ENCODE measurements around the gene MYH11.

MYH11 gene

DNA sequence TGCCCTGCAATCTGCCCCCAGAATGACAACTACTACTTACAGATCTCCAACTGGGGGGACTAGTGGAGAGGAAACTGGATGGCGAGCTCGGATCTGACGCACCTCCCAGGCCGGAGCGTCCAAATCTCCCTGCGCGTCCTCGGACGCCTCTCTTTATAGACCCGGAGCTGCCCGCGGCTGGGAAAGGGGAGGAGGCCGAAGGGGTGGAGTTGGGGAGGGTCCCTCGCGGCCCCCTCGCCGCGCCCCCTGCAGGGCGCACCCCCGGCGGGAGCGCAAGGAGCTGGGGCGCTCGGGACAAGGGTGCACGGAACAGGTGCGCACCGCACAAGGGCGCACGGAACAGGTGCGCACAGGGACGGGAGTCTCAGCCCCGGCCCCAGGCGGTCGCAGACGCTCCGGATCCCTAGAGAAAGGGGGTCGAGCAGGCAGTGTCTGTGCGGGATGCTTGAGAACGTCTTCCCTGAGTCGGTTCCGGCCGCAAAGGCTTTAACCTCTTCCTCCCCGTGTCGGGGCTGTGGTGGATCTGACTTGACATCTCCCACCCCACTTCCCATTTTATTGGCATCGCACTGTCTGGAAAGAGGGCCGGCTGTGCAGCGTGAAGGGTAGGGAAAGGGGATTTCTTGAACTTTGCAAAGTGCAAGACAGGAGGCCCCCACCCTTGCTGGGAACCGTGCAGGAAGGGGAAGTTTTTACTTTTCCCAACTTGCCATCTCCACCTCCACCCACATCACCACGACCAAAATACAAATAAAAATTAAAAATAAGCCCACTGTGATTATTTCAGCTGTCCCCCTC is at the start of gene MYH11:
Gene MYH11, minus strand, starts transcription at position 128 of the 798 bp plus-strand sequence. CDS start 18,776 bp downstream, outside the sequence.
- ATAC-seq (peak; percentile 58), DNase-seq (no peak)
- no peak within 1 kb of the TSS for H3K27ac Mint-ChIP-seq
- H3K4me1 Mint-ChIP-seq, result peaks cover 8% of the 10 kb centered on the region
- no peaks in the 10 kb centered on the region for H3K9me3 Mint-ChIP-seq
- H3K27me3 Mint-ChIP-seq, result peaks cover 48% of the 10 kb centered on the region
- peak within 1 kb of the TSS; percentile 49 to 69 for H3K4me3 Mint-ChIP-seq

DNA sequence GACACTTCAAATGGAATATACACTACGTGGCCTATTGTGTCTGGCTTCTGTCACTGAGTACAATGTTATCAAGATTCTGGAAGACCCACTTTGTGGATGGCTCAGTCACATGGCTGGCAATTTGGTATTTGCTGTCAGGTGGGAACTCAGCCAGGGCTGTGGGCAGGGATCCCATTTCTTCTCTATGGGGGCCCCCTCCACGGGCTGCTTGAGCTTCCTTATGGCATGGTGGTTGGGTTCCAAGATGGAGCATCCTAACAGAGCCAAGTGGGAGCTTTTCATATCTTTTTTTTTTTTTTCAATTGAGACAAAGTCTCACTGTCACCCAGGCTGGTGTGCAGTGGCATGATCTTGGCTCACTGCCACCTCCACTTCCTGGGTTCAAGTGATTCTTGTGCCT is 49.6 kb upstream of the MYH11 start:
- peaks cover 0 to 4% of the 10 kb centered on the region in 2 donors for H3K9me3 Mint-ChIP-seq
- no peak overlapping the region for H3K4me3 Mint-ChIP-seq
- no peak for DNase-seq
- no peaks in the 10 kb centered on the region for H3K27me3 Mint-ChIP-seq
- H3K4me1 Mint-ChIP-seq, result no peaks in the 10 kb centered on the region
- no peak overlapping the region for H3K27ac Mint-ChIP-seq
- no peak for ATAC-seq

DNA sequence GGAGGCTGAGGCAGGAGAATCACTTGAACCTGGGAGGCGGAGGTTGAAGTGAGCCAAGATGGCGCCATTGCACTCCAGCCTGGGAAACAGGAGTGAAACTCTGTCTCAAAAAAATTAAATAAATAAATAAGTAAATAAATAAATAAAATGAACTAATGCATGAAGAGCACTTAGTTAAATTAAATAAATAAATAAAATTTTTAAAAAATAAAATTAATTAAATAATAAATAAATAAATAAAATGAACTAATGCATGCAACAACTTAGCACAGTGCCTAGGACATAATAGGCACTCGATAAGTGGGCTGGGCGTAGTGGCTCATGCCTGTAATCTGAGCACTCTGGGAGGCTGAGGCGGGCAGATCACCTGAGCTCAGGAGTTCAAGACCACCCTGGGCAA is 47.1 kb upstream of the MYH11 start:
- peaks cover 0 to 4% of the 10 kb centered on the region in 2 donors for H3K9me3 Mint-ChIP-seq
- H3K27ac Mint-ChIP-seq, result no peak overlapping the region
- no peaks in the 10 kb centered on the region for H3K27me3 Mint-ChIP-seq
- ATAC-seq (no peak), DNase-seq (no peak)
- no peak overlapping the region for H3K4me3 Mint-ChIP-seq
- peaks cover 9% of the 10 kb centered on the region for H3K4me1 Mint-ChIP-seq

DNA sequence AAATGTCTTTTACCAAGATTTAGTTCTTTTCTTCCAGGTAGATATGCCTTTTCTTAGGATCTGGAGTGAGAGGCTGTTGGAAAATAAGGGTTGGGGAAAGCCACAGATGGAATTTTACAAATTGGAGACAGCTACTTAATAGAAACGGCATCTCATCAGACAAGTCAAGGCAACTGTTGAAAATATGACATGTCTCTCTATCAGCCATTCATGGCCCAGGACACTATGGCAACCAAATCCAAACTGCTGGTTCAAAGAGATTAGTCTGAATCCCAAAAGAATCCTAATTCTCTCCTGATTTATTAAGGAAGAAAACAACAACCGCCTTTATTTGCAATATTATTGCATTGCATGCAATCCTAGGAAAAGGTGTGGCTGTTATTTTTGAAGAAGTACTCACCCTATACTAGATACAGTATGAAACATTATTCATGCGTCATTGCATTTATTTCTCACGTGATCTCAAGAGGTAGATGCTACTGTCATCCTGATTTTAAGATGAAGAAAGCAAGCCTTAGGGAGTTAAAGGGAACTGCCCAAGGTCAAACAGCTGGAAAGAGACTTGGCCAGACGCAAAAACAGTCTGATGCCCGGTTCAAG is 44.2 kb upstream of the MYH11 start:
- Mint-ChIP-seq H3K4me1 (peaks cover 29% of the 10 kb centered on the region), H3K4me3 (no peak overlapping the region), H3K9me3 (no peaks in the 10 kb centered on the region), H3K27me3 (no peaks in the 10 kb centered on the region), H3K27ac (no peak overlapping the region)
- no peak for ATAC-seq
- DNase-seq, result no peak

DNA sequence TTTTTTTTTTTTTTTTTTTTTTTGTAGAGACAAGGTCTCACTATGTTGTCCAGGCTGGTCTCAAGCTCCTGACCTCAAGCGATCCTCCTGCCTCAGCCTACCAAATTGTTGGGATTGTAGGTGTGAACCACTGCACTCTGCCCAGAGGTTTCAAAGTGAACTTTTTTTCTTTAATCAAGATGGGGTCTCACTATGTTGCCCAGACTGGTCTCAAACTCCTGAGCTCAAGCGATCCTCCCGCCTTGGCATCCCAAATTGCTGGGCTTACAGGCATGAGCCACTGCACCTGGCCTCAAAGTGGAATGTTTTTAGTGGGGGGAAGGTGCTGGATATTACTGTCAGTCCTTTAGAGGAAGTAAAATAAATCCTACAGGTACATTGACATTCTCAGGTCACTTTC is 43.5 kb upstream of the MYH11 start:
- DNase-seq, result no peak
- no peaks in the 10 kb centered on the region for H3K27me3 Mint-ChIP-seq
- no peak overlapping the region for H3K27ac Mint-ChIP-seq
- H3K9me3 Mint-ChIP-seq, result no peaks in the 10 kb centered on the region
- H3K4me3 Mint-ChIP-seq, result no peak overlapping the region
- no peak for ATAC-seq
- H3K4me1 Mint-ChIP-seq, result peaks cover 29% of the 10 kb centered on the region

DNA sequence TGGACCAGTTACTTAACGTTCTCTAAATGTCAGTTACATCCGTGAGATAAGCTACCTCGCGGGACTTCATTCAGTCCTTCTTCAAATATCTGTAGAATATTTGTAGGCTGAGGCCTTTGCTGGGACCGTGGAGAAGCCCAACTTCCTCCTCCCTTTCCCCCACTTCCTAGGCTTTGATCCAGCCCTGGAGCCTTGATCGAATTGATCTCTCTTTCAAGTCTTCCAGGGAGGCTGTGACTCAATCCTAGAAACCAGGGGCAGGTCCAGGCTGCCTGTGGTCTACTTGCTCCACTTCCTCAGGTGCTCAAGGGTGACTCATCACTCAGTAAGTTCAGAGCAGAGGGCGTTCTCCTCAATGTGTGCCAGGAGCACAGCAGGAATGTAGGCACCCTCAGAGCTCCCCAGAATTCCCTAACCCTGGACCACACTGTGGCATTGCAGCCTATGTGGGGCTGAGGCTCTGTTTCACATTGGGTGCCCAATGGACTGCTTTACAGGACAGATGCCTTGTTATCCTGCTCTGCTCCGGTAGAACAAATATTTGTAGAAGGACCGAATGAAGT is 42.8 kb upstream of the MYH11 start:
- Mint-ChIP-seq H3K4me1 (peaks cover 29% of the 10 kb centered on the region), H3K27me3 (no peaks in the 10 kb centered on the region), H3K27ac (no peak overlapping the region), H3K4me3 (peak overlapping the region in 1 of 2 donors; percentile 29), H3K9me3 (no peaks in the 10 kb centered on the region)
- ATAC-seq (peak; percentile 93), DNase-seq (peak; percentile 24 to 50)

DNA sequence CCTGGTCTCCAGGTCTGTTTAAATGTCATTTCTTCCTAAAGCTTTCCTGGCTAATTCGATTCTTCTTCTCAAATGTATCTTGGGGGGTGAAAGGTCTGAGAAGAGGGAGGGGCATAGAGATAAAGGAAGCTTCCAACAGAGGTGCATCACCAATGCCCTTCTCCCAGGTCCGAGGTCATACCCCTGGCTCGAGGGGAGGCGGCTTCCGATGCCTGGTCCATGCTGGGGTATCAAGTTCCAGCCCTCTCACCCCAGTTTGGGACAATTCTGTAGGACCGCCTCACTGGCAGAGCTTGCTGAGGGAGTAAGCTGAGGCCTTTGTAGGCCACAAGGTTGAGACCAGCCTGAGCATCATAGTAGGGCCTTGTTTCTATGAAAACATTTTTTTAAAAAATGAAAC is 41.8 kb upstream of the MYH11 start:
- H3K4me3 Mint-ChIP-seq, result peak overlapping the region in 1 of 2 donors; percentile 70
- ATAC-seq (no peak), DNase-seq (no peak)
- H3K4me1 Mint-ChIP-seq, result peaks cover 29% of the 10 kb centered on the region
- no peaks in the 10 kb centered on the region for H3K9me3 Mint-ChIP-seq
- no peaks in the 10 kb centered on the region for H3K27me3 Mint-ChIP-seq
- peak overlapping the region; percentile 92 for H3K27ac Mint-ChIP-seq

DNA sequence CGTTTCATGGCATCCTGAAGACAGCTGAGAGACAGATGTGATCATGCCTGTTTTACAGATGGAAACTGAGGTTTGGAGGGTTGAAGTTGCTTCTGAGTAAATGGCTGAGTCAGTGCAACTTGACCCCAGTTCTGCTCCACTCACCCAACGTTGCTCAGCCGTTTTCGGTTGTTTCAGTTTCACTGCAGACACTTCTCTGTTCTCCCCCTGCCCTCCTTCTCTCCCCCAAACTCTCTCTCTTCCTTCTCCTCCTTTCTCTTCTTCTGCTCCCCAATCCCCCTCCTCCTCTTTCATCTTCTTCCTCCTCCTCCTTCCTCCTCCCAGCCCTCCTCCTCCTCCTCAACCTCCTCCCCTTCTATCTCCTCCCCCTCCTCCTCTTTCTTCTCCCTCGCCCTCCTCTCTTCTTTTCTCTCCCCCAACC is 41.0 kb upstream of the MYH11 start:
- no peak overlapping the region for H3K27ac Mint-ChIP-seq
- H3K27me3 Mint-ChIP-seq, result no peaks in the 10 kb centered on the region
- H3K4me1 Mint-ChIP-seq, result peaks cover 29% of the 10 kb centered on the region
- peak overlapping the region; percentile 66 to 70 for H3K4me3 Mint-ChIP-seq
- ATAC-seq (peak; percentile 79), DNase-seq (peak in 1 of 2 donors; percentile 27)
- no peaks in the 10 kb centered on the region for H3K9me3 Mint-ChIP-seq

DNA sequence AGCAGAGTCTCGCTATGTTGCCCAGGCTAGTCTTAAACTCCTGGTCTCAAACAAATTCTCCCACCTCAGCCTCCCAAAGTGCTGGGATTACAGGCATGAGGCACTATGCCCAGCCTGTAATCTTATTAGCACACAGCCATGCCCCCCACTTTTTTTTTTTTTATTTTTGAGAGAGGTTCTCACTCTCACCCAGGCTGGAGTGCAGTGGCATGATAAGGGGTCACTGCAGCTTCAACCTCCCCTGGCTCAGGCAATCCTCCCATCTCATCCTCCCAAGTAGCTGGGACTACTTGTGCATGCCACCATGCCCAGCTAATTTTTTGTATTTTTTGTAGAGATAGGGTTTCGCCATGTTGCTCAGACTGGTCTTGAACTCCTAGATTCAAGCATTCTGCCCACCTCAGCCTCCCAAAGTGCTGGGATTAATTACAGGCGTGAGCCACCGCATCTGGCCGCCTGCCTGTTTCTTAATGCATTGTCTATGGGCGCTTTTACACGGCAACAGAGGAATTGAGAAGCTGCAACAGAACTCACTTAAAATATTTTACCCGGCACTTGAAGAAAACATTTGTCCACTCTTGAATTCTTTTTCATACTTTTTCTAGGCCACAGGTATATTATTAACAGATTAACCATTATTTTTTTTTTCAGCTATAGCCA is 40.4 kb upstream of the MYH11 start:
- no peak overlapping the region for H3K27ac Mint-ChIP-seq
- ATAC-seq, result no peak
- peaks cover 29% of the 10 kb centered on the region for H3K4me1 Mint-ChIP-seq

DNA sequence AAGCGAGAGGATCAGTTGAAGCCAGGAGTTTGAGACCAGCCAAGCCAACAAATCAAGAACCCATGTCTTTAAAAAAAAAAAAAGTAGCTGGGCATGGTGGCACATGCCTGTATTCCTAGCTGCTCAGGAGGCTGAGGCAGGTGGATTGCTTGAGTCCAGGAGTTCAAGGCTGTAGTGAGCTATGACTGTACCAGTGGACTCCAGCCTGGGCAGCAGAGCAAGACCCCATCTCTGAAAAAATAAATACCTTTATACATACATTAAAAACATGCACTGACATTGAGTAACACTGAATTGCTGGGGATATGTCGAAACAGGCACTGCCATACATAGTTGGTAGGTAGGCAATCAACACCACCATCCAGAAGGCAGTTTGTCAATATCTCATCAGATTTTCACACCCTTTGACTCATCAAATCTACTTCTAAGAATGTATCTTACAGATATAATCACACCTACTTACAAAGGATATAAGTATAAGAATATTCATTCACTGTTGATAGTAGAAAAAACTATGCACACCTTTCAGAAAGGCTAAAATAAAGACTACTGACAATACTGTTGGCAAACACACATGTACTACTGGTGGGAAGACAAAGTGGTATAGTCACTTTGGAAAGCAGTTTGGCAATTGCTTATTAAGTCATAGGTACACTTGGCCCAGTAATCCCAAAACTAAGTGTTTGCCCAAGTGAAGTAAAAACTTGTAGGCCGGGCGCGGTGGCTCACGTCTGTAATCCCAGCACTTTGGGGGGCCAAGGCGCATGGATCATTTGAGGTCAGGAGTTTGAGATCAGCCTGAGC is 37.9 kb upstream of the MYH11 start:
- Mint-ChIP-seq H3K4me3 (no peak overlapping the region), H3K27me3 (no peaks in the 10 kb centered on the region), H3K4me1 (peaks cover 27% of the 10 kb centered on the region), H3K27ac (no peak overlapping the region), H3K9me3 (no peaks in the 10 kb centered on the region)
- DNase-seq (no peak), ATAC-seq (no peak)

More for the DNA sequence above, 40.4 kb upstream of the MYH11 start:
- Mint-ChIP-seq H3K27me3 (no peaks in the 10 kb centered on the region), H3K4me3 (peak overlapping the region in 1 of 2 donors; percentile 62), H3K9me3 (no peaks in the 10 kb centered on the region)
- no peak for DNase-seq

DNA sequence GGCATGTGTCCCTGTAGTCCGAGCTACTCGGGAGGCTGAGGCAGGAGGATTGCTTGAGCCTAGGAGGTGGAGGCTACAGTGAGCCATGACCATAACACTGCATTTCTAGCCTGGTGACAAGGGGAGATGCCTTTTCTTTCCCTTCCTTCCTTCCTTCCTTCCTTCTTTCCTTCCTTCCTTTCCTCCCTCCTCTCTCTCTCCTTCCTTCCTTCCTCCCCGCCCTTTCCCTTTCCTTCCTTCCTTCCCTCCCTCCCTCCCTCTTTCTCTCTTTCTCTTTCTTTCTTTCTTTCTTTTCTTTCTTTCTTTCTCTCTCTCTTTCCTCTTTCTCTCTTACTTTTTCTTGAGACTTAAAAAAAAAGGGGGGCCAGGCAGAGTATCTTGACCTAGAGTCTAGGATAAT is 34.7 kb upstream of the MYH11 start:
- peaks cover 24% of the 10 kb centered on the region for H3K4me1 Mint-ChIP-seq
- H3K9me3 Mint-ChIP-seq, result no peaks in the 10 kb centered on the region
- ATAC-seq, result no peak
- DNase-seq, result no peak
- no peaks in the 10 kb centered on the region for H3K27me3 Mint-ChIP-seq
- H3K27ac Mint-ChIP-seq, result no peak overlapping the region
- no peak overlapping the region for H3K4me3 Mint-ChIP-seq

DNA sequence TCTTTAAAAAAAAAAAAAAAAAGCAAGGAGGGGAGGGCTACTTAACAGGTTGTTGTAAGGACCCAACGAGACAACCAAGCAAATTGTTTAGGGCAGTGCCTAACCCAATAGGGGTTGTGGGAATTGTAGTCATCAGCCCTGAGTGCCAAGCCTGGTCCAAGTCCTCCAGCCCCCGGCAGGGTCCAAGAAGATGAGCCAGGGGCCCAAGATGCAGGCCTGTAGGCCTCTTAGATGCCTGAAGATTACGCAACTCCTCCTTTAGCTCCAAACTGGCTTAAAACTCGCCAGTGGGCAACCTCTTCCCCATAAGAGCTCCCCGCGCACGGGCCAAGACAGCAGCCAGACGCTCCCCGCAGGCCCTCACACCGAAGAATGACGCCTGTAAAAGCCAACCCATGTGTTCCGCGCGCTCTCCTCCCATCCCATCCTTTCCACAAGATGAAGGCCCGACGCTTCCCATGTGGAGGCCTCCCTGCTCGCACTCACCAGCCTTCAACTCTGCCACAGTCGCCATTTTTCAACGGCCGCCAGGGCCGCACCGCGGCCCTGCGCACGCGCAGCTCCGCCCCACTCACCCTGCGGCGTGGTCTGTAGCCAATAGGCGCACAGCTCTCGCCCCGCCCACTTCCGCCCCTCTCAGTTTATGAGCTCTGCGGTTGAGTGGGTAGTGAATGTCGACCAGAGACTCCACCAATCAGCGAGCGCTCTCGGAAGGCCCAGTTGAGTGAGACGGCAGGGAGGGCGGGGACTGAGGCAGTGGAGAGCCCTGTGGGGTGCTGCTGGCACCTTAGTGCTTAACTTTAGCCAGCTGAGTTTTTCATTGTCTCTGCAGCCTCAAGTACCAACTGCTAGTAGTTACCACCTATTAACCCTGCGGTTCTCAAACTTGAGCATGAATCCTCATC is 31.5 kb upstream of the MYH11 start, which contains the start of gene CEP20:
Gene CEP20, minus strand, starts transcription at position 532 of the 905 bp plus-strand sequence. Its CDS starts 18 bp downstream, at position 514.
- peak within 1 kb of the TSS; percentile 98 to 99 for H3K27ac Mint-ChIP-seq
- DNase-seq, result peak; percentile 99 to 100
- peak; percentile 99 for ATAC-seq
- peaks cover 35% of the 10 kb centered on the region for H3K4me1 Mint-ChIP-seq
- H3K27me3 Mint-ChIP-seq, result no peaks in the 10 kb centered on the region
- peak within 1 kb of the TSS; percentile 93 to 97 for H3K4me3 Mint-ChIP-seq
- no peaks in the 10 kb centered on the region for H3K9me3 Mint-ChIP-seq

DNA sequence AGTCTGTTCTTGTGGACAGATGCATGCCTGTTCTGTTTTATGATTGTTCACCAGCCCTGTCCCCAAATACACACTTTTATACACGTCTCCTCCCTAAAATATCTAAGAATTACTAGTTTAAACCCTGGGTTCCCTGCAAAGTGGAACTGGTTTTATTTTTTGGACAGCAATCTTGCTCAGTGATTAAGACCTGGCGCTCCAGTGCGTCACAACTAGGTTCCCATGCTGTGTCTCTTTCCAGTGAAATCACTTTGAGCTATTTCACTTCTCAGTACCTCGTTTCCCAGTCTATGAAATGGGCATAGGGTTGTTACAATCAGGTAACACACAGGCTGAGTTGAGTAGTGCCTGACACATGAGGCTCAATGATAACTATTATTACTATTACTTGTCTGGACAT is 30.5 kb upstream of the MYH11 start:
- H3K9me3 Mint-ChIP-seq, result no peaks in the 10 kb centered on the region
- H3K4me1 Mint-ChIP-seq, result peaks cover 35% of the 10 kb centered on the region
- ATAC-seq (no peak), DNase-seq (no peak)
- H3K27ac Mint-ChIP-seq, result peak overlapping the region; percentile 86 to 99
- H3K4me3 Mint-ChIP-seq, result peak overlapping the region; percentile 93 to 97
- no peaks in the 10 kb centered on the region for H3K27me3 Mint-ChIP-seq

DNA sequence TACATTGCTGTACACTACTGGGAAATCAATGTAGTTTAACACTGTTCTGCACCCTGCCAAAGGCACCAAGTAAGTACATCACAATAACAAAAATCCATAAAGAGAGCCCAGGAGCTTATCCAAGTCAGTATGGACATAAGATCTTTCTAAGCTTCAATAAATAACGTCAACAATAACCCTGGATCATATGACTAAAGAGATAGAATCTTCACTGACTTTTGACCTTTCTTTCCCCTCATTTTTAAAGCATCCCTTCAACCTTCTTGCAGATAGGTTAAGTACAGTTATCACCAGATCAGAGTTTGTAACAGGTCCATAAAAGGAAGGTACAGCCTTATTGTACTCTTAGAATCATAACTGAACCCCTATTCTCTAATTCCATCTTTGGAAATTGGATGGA is 29.2 kb upstream of the MYH11 start:
- Mint-ChIP-seq H3K4me1 (peaks cover 35% of the 10 kb centered on the region), H3K4me3 (peak overlapping the region; percentile 58 to 62), H3K27me3 (no peaks in the 10 kb centered on the region), H3K27ac (no peak overlapping the region), H3K9me3 (no peaks in the 10 kb centered on the region)
- no peak for ATAC-seq
- no peak for DNase-seq

All from stimulated activated naive CD8-positive, alpha-beta T cell treated with anti-CD3 and anti-CD28 coated beads, Interleukin-15, amount 100 ng/mL, for 72 hours (primary cell).